T-helper 2 cell (primary cell): Measurements from ENCODE around the gene EXOC5.
A peak's percentile ranks its signal among the peaks of the same experiment; 100 is the strongest.

Source experiments
- DNase-seq, 5 experiments: peaks; one replicate each; pipeline versions ENCODE4 v3.0.0 to v3.0.0-alpha.2; 2012 to 2022
- total RNA-seq, 2 donors: gene quantifications; one replicate each; lab custom pipeline; 2026; lab: John Stamatoyannopoulos, UW

EXOC5 gene, protein sequence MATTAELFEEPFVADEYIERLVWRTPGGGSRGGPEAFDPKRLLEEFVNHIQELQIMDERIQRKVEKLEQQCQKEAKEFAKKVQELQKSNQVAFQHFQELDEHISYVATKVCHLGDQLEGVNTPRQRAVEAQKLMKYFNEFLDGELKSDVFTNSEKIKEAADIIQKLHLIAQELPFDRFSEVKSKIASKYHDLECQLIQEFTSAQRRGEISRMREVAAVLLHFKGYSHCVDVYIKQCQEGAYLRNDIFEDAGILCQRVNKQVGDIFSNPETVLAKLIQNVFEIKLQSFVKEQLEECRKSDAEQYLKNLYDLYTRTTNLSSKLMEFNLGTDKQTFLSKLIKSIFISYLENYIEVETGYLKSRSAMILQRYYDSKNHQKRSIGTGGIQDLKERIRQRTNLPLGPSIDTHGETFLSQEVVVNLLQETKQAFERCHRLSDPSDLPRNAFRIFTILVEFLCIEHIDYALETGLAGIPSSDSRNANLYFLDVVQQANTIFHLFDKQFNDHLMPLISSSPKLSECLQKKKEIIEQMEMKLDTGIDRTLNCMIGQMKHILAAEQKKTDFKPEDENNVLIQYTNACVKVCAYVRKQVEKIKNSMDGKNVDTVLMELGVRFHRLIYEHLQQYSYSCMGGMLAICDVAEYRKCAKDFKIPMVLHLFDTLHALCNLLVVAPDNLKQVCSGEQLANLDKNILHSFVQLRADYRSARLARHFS
- 46.1 to 64.5 reads per million in 2 donors for total RNA-seq

DNA sequence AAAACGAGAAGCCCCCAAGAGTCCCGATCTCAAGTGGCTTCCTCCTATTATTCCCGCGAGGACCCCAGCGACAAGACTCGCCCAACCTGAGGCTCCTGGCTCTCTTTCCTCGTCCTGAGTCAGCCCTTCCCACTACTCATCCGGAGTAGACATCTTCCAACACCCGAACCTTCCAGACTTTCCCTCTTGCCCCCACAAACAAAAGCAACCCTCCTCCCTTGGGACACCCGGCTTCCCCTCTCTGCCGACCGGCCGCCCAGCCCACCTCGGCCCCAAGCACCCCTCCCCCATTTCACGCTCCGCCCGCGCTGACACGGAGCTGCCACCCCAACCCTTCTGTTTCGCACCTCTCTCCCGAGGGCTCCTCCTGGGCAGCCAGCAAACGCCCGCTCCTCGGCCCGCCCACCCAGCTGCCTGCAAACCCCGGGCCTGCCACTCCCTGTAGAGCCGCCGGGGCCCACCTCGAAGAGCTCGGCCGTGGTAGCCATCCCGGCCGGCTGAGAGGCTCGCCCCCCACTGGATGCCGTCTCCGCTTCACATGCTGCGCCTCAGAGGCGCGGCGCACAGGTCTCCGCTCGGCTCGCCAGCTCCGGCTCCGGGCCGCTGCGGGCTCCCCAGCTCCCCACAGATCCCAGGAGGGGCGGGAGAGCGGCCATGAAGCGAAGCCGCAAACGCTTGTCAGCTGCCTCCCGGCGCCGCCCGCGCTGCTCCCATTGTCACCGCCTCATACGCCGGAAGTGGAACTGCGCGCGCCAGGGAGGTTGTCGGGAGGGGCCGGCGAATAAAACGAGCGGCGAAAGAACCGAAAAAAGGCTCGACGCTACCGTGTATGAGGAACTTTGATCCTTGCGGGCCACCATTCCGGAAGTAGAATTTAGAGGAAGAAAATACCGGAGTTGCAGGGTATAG, at the start of gene EXOC5, which contains the start of gene AP5M1:
EXOC5 (minus strand) TSS at position 745 of the 909 bp plus-strand sequence; CDS start at position 488, 257 bp downstream.
AP5M1 (plus strand) TSS at position 811 of the 909 bp plus-strand sequence. CDS start 344 bp downstream, outside the sequence.
- DNase-seq: peak; percentile 78 to 97 (median 90)

DNA sequence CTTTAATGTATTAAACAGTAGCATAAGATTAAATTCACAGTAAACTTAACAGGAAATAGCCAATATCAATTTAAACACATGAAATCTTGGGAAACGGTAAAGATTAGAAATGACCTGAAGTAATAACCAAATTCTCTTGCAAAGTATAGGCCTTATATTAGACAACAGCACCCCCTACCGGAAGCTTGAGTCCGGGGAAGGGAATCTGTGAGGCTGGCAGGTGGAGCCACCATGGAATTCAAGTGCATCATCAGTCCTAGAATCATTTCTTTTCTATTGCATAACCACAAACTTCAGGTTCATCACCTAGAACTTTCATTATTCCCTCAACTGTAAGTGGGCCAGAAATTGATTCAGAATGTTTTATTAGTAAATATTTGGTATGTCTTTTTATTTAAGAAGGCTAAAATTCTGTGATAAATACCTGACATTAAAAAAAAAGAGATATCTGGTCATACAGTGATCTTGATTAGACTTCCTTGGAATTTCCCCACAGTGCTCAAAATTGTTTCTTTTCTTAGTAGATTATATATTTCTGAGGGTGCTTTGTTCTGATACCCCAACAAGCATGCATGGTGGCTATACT, 48.6 kb upstream of the EXOC5 start:
- DNase-seq: peak; percentile 15 to 67 (median 41)

DNA sequence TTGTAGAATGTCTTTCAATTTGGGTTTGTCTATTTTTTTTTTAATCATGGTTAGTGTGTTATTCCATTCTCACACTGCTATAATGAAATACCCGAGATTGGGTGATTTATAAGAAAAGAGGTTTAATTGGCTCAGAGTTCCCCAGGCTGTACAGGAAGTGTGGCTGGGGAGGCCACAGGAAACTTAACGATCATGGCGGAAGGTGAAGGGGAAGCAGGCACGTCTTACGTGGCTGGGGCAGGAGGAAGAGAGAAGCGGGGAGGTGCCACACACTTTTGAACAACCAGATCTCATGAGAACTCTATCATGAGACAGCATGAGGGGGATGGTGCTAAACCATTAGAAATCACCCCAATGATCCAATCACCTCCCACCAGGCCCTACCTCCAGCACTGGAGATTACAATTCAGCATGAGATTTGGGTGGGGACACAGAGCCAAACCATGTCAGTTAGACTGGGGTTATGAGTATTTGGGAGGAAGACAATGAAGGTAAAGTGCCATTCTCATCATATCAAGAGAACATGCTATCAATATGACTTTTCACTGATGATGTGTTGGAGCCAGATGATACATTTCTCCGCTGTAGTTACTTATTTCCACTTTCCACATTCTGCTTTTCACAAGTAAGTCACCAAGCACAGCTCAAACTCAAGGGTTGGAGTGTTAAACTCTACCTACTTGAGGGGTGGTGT, 45.8 kb upstream of the EXOC5 start:
- peak in 1 of 5 experiments; percentile 17 for DNase-seq

GRCh38 chr14:57302883-57303282, 34.2 kb upstream of the EXOC5 start:
- no peak for DNase-seq

- no peak for DNase-seq
These were observed 30.8 kb upstream of the EXOC5 start for GRCh38 chr14:57299511-57299910.

GRCh38 chr14:57297852-57298251, 29.1 kb upstream of the EXOC5 start:
- DNase-seq: no peak

DNA sequence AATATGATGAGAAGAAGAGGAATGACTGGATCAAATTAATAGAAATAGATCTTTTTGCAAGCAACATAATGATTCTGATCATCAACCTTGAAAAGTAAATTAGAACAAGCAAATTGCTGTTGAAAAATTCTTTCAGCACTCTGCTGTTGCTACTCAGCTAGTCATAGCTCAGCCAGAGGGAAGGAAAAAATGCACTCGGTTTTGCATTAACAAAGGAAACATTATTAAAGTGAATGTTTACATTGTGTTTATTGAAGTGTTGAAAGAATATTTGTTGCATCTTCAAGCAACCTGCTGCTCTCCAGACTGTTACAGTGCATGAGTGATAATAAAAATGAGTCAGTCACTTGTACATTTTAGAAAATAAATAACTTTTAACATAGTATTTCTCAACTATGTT, 26.5 kb upstream of the EXOC5 start:
- no peak for DNase-seq

- DNase-seq: peak in 1 of 5 experiments; percentile 8
These were observed 25.4 kb upstream of the EXOC5 start for GRCh38 chr14:57293866-57294837.

DNA sequence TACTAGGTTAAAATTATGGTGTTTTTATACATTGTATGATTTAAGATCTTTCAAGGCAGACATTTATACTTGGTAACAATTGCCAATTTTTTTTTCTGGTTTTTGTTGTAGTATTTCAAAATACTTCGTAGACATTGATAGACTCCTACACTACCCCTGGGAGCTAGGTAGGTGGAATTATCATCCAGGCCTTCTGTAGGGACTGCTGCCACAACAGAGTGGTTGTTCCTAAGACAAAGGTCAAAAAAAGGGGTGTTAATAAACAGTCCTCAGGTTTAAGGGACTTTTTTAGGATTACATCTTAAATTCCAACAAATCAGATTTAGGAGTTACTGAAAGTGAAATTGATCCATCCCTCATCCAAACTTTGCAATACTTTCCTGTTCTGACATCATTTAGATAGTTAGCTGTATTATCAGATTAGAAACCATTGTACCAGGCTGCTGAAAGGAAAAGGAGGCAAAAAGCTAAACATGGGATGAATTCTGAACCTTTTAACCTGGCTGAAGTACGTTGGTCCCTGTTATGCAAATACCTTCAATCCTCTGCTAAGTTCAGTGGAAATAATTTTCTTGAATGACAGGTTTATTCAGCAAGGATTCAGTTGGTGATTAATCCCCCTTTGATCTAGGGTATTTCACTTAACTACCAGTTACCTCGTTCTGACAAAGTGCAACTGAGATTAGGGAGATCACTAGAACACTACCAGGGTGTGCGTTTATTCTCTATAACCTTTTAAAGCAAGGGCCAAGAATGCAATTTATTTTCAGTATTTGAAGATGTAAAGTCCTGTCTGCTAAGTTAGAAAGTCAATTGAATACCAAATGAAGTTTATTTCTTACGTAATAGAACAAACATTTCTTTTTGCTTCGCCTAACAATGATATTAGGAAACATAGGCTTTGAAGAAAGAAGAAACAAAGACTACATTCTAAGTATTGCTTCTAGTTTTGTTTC, 23.3 kb upstream of the EXOC5 start:
- no peak for DNase-seq

DNA sequence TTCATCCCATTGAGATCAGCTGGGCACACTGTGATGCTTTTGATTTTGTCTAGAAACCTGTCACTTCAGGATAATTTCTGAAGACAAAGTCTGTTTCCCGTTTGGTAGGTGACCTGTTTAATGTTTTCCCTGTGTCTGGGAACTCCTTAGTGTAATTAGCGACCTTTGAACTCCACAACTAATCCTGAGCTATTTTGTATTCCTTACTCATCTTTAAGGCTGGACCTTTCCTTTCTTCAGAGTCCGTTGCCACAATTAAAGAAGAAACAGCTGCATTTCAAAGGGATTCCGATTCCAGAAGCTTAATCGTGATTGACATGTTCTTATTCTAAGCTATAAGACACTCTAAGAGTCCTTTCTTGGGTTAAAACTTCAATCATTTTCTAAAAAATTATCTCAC, 22.0 kb upstream of the EXOC5 start:
- no peak for DNase-seq

GRCh38 chr14:57287745-57288144, 19.0 kb upstream of the EXOC5 start:
- DNase-seq: no peak

DNA sequence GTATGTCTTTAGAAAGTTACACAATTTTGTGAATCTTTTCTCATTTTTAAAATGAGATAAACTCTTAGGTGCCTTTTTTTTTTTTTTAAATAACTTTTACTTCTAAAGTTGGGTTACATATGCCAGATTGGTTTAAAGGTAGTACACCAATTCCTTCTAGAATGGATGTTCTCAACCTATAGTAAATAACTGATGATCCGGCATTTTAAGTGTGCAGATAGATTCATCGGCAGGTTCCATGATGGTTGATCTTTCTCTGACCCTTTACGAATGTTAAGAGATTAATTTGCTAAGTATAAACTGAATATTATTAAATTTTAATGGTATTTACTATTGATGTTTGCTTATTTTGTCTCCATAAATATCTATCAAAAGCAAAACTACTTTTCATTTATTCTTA, 8.4 kb upstream of the EXOC5 start:
- DNase-seq: no peak

- no peak for DNase-seq
These were observed 6.4 kb upstream of the EXOC5 start for GRCh38 chr14:57275023-57275664.

DNA sequence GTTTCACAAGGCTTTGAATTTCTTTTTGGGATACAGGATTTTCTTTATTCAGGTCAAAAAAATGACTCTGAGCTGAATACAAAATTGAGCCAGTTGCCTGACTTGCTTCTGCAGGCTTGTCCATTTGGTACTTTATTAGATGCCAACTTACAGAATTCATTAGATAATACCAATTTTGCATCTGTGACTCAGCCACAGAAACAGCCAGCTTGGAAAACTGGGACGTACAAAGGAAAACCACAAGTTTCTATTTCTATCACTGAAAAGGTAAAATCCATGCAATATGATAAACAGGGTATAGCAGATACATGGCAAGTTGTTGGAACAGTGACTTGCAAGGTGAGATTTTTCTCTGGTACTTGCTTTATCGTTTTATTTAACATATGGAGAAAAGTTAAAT, 5.8 kb upstream of the EXOC5 start:
- DNase-seq: no peak

DNA sequence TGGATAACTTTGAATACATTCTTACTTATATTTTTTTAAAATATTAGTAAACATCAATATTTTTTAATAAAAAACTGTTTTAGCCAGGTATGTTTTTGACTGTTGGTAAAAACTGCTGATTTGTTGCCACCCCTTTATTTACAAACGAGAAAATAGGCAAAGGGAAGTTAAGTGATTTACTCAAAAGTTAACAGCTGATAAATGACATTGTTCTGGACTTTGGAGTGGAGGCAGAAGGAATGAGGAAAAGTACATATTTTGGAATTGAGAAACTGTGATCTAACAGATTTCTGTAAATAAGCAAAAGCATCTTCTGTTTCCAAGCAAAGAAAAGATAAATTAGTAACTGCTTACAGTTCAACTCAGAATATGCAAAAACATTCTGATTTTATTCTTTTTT, 4.5 kb upstream of the EXOC5 start:
- DNase-seq: no peak

- DNase-seq: no peak
These were observed 2.6 kb downstream of the EXOC5 start for GRCh38 chr14:57266065-57266464.

DNA sequence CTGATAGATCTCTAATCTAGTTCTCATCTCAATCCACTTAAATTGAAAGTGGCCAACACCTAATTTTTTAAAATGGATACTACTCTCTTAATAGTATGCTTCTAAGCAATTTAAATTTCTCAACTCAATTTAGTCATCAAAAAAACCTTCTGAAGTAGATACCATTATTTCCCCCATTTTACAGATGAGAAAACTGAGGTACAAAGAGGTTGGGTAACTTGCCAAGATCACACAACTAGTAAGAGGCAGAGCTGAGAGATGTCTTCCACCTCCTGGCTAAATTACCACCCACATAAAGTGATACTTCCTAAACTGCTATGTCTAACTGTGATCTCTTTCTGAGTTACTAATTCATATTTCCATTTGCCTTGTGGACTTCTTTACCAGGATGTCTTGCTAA, 6.6 kb downstream of the EXOC5 start:
- DNase-seq: no peak

DNA sequence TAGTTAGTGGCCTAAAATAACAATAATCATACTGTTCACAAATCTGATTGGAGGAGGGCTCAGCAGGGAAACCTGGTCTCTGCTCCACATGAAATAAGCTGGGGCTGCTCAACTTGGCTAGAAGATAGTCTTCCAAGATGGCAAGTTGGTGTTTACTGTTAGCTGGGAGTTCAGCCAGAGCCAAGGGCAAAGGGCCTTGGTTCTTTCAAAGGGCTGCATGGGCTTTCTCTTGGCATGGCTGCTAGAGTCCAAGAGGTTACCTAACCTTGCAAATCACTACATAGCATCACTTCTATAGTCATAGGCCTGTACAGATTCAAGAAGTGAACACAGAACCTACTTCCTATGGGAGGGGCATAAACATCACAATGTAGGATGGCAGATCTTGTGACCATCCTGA, 7.1 kb downstream of the EXOC5 start:
- DNase-seq: no peak

DNA sequence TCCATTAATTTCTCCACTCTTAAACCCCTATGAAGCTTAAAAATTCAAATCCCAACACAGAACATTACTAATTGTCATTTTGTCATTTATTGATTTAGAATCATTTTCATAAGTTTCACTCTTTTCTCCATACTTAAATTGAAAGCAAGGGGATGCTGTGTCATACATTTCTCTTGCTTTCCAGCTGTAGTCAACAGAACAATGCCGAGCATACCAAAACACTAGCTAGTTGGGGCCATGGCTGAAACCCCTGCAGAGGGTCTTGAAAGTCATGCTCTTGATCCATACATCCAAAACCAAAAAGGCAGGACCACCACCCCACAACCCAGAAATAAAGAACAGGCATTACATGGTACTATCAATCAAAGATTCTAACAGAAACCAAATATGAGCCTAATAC, 9.0 kb downstream of the EXOC5 start:
- no peak for DNase-seq
